Stimulated activated CD8-positive, alpha-beta memory T cell treated with anti-CD3 and anti-CD28 coated beads, Interleukin-2, amount 100 ng/mL, for 1 hour (primary cell): ENCODE results near the gene OR5D16.
"Not testable (repeated sequence)": the region's sequence is repeated elsewhere in the genome, so short reads cannot be mapped to it uniquely, and the experiment has no call there.

ENCODE experiments used
- DNase-seq, 2 donors: peaks; one replicate each; pipeline ENCODE4 v3.0.0-alpha.2; 2020; ENCODE audit warnings: low read depth in 2 of 2

Gene OR5D16

GRCh38 chr11:55838452-55838851 lies at the start of gene OR5D16:
Gene OR5D16 (plus strand): TSS chr11:55838752. CDS start chr11:55838752, 0 bp downstream.
- no peak for DNase-seq

DNA sequence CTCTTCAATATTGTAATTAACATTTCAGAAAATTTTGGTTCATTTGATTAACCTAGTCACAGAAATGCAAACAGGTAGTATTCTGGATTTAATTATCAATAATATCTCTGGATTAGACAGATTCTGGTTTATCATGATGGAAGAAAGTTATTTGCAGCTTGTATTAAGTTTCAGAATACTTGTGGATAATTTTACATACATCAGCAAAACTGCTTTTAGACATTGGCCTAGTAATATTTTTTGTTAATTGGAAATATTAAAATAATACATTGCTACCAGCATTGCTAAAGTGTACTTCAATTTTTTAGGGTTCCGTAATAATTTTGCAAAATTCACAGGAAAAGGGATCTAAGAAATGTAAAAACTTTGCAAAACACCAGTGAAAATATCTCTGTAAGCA lies 46.9 kb upstream of the OR5D16 start:
- DNase-seq = no peak

DNA sequence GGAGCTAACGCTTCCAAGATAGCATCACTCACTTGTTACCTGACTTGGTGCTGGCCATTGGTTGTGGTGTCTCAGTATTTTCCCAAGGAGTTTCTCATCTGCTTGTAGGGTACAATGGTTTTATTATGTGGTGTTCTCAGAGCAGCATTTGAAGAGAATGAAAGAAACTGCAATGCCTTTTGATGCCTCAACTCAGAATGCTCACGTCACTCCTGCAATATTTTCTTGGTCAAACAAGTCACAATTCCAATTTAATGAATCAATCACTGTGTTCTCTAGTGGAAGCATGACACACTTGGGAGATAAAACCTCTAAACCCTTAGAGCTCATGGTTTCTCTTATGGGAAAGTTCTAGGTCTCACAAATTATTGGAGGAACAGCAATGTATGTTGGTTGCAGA lies 45.2 kb upstream of the OR5D16 start:
- DNase-seq = no peak

DNA sequence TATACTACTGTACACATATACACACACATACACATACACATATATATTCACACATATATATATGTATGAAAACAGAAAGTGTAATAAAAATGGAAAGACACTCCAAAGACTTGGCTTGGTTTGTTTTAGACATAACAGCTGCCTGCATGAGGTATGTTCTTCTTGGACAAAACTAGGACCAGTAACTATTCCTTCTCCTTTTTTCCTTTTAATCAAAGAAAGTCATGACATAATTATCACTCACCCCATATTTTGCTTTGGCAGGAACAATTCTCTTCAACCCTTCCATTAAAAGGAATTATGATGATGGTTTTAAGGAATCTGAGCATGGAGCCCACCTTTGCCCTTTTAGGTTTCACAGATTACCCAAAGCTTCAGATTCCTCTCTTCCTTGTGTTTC lies 43.3 kb upstream of the OR5D16 start, which contains the start of gene OR5D14:
Gene OR5D14, plus strand, starts transcription at position 301 of the 400 bp plus-strand sequence. Its CDS starts 0 bp downstream, at position 301.
- DNase-seq = no peak

DNA sequence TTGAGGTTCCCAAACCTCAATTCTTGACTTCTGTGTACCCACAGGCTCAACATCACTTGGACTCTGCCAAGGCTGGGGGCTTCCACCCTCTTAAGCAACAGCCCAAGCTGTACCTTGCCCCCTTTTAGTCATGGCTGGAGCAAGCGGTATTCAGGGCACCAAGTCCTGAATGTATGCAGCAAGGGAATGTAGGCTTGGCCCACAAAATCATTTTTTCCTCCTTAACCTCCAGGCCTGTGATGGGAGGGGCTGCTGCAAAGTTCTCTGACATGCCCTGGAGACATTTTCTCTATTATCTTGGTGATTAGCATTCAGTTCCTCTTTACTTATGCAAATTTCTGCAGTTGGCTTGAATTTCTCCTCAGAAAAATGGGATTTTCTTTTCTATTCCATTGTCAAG lies 32.3 kb upstream of the OR5D16 start:
- no peak for DNase-seq

DNA sequence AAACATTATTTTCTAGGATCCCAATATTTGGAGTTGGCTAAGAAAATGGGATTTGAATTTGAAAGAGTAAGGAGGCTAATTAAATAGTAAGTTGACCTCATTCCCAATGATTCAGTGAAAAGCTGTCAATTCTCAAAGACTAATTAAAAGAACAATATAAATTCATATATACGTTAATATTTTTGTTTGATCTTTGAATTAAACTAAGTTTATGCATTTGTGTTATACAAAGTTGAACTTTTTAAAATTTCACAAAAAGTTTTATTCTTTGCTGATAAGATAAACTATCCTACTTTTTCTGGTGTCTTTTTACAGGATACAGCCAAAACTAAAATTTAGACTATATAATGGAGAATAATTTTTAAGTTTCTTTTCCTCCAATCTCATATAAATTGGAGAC lies 27.5 kb upstream of the OR5D16 start, which contains the start of gene OR5L1:
Gene OR5L1, plus strand, starts transcription at position 301 of the 400 bp plus-strand sequence. CDS start 100 bp downstream, outside the sequence.
- DNase-seq = no peak

DNA sequence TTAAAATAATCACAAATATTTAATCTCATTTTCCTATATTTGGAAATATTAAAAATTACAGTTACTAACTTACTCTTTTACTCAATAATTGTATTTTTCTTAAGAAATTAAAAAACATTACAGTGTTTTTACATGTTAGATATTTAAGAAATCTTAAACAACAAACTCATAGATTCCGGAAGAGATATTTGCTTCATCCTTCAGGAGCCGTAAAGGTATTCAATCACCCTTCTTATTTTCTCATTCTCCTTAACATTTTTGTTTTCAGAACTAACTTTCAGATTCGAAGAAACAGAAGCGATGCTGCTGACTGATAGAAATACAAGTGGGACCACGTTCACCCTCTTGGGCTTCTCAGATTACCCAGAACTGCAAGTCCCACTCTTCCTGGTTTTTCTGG lies 19.2 kb upstream of the OR5D16 start, which contains the start of gene OR5D18:
Gene OR5D18, plus strand, starts transcription at position 301 of the 400 bp plus-strand sequence. Its CDS starts 0 bp downstream, at position 301.
- DNase-seq = no peak

GRCh38 chr11:55826919-55827318 lies 11.6 kb upstream of the OR5D16 start, which contains the start of gene OR5L2:
Gene OR5L2 (plus strand): TSS chr11:55827219. CDS start chr11:55827219, 0 bp downstream.
- DNase-seq = no peak

- DNase-seq = no peak
Observed at GRCh38 chr11:55847453-55847852, 8.9 kb downstream of the OR5D16 start.

DNA sequence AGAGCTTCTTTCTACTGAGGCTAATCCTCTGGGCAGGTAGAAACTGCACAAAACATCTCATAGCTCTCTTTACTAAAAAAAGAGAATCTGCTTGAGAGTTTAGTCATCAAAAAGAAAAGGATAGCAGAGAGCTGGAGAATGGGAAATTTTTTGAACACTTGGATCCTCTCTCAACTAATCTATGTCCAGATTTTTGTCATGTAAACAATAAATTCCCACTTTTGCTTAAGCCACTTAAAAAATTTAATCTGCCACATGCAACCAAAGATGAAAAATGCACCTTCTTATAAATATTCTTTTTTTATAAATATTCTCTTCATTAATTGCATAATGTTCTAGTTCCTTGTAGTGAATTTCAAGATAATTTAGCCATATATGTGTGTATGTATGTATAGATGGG lies 10.5 kb downstream of the OR5D16 start:
- no peak for DNase-seq

GRCh38 chr11:55852141-55852540 lies 13.6 kb downstream of the OR5D16 start:
- DNase-seq = no peak

GRCh38 chr11:55854704-55855103 lies 16.2 kb downstream of the OR5D16 start:
- no peak for DNase-seq

- DNase-seq = not testable (repeated sequence)
Observed at GRCh38 chr11:55867354-55867753, 28.8 kb downstream of the OR5D16 start.

- not testable (repeated sequence) for DNase-seq
Observed at GRCh38 chr11:55872731-55873130, 34.2 kb downstream of the OR5D16 start.

DNA sequence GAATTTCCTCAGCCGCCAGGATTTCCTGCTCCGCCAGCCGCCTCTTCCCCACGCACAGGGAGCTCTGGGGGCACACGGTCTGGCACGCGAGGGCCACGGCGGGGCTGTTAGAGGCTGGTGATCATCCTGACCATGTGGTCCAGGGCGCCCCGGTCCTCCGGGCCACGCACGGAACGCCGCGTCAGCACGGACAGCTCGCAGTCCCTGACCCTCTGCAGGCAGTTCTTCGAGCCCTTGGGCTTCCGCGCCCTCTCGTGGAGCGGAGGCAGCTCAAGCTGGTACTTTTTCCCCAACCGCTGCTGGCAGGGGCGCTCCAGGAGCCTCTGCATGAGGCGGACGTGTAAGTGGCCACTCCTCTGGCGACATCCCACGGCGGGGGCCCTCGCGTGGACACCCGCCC lies 34.6 kb downstream of the OR5D16 start:
- DNase-seq = not testable (repeated sequence)

DNA sequence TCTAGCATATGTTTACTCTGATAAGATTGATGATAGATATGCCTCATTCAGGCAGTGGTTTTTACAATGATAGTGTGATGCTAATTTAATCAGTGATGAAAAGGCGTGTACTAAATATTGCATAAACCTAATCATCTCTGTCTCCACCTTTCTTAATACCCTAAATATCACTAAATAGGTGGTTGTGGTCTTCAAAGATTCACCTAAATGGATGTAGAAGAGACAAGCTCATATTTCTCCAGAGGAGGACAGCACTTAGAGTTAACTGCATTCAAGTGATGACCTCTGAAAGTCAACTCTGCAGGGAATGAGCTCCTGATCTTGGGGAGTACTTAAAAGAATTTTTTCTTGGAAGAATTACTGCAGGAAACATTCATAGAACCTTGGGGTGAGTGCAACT lies 44.4 kb downstream of the OR5D16 start, which contains the start of gene TRIM51:
Gene TRIM51, plus strand, starts transcription at position 301 of the 400 bp plus-strand sequence. CDS start 2,132 bp downstream, outside the sequence.
- not testable (repeated sequence) for DNase-seq

- DNase-seq = not testable (repeated sequence)
Observed at GRCh38 chr11:55884995-55885394, 46.4 kb downstream of the OR5D16 start.

DNA sequence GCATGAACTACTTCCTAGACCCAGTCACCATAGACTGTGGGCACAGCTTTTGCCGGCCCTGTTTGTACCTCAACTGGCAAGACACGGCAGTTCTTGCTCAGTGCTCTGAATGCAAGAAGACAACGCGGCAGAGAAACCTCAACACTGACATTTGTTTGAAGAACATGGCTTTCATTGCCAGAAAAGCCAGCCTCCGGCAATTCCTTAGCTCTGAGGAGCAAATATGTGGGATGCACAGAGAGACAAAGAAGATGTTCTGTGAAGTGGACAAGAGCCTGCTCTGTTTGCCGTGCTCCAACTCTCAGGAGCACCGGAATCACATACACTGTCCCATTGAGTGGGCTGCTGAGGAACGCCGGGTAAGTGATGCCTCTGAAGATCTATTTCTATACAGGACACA lies 46.9 kb downstream of the OR5D16 start:
- not testable (repeated sequence) for DNase-seq
